NCI-H524 (cell line): ENCODE data around the gene MALT1.
"Not testable (repeated sequence)": the region's sequence is repeated elsewhere in the genome, so short reads cannot be mapped to it uniquely, and the experiment has no call there.

ENCODE experiments used
- DNase-seq, 2 experiments: peaks; one replicate each; lab custom pipeline; 2025; lab: John Stamatoyannopoulos, UW

Gene MALT1

DNA sequence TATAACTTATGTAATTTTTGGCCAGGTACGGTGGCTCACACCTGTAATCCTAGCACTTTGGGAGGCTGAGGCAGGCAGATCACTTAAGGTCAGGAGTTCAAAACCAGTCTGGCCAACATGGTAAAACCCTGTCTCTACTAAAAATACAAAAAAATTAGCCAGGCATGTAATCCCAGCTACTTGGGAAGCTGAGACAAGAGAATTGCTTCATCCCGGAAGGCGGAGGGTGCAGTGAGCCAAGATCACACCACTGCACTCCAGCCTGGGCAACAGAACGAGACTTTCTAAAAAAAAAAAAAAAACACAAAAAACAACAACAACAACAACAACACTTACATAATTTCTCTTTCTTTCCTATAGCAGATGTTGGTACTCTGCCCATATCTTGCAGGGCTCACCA is 105.3 kb downstream of the MALT1 start:
- not testable (repeated sequence) for DNase-seq

DNA sequence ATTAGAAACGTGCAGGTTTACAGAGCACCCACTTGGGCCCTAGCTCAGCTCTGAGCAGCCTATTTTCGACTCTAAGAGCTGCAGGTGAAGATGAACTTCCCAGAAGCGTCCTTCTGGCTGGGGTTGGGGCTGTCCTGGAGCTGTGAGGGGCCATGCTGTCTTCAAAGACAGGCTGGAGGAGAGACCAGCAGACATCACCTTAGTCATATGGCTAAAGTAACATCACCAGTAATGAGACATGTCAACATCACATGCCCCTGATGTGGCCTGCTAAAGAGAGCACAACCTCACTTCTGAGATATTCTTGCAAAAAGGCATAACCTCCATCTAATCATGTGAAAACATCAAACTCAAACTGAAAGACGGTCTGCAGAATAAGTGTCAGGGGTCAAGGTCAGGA is 106.2 kb downstream of the MALT1 start:
- DNase-seq, result no peak

DNA sequence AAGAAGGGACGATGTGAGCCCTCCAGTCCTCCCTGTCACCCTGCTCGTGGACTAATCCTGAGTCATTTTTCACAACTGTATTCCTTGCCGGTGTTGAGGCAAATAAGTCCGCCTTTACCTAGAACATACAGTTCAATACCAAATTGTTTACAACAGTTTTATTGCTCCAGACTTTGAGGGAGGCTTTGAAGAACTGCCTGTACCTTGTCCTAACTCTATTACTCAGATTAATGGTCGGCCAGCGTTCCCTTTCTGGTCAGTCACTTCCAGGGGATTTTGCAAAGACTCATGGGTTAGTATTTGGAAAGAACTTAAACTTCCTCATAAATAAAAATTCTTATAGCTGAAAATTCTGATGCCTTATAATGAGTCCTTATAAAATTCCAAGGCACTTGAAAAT is 108.3 kb downstream of the MALT1 start:
- DNase-seq, result no peak

DNA sequence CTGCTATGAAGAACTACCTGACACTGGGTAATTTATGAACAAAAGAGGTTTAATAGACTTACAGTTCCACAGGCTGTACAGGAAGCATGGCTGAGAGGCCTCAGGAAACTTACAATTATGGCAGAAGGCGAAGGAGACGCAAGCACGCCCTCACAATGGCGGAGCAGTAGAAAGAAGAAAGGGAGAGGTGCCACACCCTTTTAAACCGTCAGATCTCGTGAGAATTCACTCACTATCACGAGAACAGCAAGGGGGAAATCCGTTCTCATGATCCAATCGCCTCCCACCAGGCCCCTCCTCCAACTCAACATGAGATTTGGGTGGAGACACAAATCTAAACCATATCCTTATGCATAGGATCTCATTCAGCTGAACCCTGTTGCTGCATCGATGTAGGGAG is 108.8 kb downstream of the MALT1 start:
- DNase-seq, result no peak

DNA sequence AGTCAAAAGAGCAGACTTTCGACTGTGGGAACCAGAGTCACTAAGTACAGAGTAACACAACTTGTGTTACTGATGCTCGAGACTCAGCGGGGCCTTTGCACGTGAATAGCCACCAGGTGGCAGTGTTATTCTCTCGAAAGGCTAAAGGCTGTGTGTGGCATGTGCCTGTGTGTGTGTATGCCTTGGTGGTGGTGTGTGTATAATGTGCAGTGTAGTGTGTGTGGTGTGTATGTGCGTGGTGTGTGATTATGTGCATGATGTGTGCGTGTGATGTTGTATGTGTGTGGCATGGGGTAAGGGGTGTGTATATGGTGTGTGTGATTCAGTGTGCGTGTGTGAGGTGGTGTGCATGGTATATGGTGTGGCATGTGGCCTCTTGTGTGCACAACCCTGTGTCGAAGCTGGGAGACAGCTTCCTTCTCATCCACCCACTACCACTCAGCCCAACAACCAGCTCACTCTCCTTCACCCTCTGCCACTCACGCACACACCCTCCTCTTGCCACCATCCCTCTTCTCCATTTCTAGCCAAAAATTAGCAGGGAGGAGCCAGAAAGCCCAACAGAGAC is 110.4 kb downstream of the MALT1 start:
- peak; percentile 71 to 81 for DNase-seq

DNA sequence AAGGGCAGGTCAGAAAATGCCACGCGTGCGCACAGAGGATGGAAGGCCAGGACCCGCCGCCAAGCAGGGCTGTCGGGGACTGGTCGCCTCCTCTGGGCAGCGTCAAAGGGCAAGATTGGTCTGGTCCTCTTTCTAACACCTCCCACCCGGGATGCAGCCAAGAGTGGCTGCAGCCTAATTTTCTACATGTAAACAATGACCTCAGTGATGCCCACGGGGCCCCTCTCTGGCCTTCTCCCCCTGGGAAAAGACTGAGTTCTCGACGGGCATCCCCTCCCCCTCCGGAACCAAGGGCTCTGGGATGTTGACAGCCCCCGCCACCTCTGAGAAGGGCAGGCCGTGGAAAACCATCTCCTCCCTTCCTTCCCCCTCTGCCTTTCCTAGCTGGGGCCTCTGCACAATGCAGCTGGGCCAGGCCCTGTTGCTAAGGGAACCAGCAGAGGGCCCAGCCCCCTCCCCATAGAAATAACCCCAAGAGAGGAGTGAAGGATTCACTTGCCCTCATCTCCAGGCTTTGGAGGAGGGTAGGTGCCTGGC is 113.4 kb downstream of the MALT1 start:
- DNase-seq, result peak in 1 of 2 experiments; percentile 31

DNA sequence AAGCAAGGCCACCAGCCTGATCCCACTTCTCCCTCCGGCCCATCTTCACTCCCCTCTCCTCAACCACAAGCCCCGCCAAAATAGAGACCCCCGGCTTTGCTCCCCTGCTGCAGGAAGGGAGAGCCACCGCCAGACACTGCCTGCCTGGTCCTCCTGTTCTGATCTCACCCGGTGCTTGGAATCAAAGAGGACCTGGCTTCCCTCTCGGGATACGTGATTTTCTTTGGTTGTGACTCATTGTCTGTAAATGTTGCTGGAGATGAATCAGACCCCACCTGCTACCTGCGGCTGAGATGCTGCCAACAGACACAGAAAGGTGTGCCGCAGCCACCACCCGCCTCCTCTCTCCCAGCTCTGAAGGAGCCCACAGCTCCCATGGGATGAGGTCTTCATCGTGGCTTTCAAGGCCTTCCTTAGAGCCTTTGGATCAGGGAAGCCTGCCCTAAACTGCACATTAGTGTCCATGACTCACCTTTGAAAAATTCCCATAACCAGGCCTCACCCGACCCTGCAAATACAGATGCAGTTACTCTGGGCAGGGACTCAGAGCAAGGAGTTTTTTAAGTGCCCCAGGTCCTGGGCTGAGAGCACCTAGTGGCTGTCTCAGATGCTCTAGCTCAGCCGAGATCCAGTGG is 114.0 kb downstream of the MALT1 start:
- DNase-seq, result no peak

DNA sequence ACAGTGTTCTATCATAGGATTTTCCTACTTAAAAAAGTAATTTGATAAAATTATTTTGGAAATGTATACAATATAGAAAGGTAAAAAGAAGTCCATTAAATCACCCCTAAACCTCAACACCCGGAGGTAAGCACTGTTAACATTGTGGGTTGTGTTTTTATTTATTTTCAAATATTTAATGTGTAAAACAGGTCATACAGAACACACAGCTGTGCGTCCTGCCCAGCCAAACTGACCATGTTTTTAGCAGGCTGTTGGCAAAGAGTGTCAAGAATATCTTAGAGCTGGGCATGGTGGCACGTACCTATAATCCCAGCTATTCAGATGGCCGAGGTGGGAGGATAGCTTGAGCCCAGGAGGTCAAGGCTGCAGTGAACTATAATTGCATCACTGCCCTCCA is 114.6 kb downstream of the MALT1 start:
- no peak for DNase-seq

DNA sequence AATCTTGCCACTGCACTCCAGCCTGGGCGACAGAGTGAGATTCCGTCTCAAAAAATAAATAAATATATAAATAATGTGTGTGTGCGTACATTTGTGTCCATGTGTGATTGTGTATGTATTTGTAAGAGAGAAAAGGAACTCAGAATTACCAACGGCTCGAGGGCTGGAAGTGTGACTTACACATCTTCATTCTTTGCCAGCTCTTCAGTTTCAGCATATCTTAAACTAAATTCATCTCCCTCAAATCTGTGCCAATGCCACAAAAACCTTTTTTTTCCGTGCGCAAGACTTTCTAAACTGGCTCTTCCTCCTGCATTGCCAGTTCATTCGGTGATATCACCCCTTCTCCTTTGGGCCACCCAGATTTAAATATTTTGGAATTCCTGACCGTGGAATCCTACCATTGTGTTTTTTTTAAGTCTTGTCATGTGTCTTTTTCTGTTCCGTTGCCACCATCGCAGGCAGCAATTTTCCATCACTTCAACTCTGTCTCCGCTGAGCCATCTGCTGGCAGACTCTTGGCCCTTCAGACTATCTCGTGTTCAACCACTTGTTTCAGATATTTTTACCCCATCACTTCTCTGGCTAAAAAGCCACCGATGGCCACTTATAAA is 116.4 kb downstream of the MALT1 start:
- DNase-seq, result peak in 1 of 2 experiments; percentile 68

DNA sequence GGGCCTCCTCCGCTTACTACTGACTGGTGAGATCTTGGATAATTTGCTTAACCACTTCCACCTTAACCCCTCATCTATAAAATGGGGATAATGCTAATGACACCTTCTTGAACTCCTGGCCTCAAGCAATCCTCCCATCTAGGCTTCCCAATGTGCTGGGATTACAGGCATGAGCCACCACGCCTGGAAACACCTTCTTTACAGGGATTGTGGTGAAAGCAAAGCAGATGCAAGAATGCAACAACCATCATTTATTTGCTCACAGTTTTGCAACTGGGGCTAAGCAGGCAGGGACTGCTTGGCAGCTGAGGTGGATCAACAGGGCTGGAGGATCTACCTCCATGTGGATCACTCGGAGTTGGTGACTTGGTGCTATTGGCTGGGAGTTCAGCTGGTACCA is 117.2 kb downstream of the MALT1 start:
- DNase-seq, result no peak

DNA sequence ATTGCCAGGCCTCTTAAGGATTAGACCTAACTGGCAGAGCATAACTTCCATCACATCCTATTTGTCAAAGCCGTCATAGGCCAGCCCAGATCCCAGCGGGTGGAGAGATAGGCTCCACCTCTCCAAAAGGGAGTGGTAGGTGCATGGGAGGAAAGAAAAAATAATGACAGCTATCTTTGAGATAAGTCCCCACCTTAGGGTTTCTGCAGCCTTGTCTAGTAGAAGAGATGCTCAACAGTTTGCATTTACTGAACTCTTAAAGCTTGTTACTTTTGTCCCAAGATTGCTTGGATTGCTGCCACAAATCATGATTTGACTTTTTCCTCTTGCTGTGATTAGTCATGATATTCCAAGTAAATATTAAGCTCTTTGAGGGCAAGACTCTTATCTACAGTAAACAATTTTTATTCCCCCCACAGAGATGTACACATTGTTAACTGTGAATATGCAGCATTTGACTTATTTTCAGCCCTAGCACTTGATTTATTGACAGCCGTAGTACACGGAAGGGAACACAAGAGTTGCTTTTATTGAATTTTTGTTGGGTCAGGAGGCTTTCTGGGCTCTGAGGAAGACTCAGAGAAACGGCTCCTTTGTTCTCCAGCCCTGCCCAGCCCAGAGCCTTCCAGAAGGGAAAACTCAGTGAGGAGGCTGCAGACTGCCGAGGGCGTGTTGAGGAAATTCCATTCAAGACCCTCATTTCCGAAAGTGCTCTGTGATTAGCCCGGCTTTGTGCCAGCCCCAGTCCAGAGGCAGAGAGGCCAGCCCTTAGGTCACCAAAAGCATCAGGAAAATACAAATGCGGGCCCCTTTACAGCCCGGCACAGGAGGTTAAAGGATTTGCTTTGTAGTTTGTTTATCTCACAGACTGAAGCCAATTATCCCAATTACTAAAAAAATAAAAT is 118.0 kb downstream of the MALT1 start:
- no peak for DNase-seq

DNA sequence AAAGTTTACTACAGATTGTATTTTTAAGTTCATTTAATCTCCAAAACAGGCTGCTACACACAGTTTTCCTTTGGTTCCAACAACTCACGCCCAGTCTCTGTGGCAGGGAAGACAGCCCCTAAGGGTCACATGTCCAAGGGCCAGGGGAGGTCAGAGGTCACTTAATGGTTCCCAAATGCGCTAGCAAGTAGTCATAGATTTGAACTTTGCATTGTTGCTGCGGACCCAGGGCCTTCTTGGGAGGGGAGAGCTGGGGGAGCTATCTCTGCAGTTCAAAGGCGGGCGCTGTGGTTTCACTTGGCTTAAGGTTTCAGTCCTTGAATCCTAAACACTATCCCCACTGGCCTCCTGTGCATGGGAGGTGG is 118.6 kb downstream of the MALT1 start:
- DNase-seq, result no peak

DNA sequence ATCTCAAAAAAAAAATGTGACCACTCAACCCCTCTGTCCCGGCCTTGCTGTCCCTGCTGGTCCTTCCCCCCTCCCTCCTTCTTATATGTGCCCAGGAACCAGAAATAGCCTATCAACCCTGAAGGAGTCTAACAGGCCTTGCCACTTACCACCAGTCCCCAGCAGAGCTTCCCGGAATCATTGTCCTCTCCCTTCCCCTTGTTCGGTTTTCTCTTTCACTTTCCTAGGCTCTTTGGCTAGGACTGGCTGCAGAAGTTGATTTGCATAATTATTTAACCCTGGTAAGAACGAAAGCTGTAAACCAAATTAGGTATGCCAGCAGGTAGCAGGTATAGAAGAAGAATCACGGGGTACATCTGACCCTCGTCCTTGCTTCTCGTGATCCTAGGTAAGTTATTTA is 120.8 kb downstream of the MALT1 start:
- no peak for DNase-seq

DNA sequence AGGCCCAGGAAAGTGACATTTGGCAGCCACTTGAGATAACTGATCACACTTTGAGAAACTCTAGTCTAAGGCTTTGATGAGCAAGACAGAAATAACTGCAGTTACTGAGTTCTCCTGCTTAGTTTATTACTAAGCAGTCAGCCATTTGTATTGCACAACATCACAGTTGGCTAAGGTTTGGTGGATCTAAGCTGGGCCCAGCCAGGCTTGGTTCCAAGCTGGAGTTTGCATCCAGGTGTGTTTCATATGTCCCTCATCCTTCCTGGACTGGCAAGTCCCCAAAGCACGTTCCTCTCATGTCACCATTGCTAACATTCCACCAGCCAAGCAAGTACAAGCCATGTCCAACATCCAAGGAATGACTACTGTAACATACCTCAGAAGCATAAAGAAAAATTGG is 122.1 kb downstream of the MALT1 start:
- peak in 1 of 2 experiments; percentile 12 for DNase-seq

DNA sequence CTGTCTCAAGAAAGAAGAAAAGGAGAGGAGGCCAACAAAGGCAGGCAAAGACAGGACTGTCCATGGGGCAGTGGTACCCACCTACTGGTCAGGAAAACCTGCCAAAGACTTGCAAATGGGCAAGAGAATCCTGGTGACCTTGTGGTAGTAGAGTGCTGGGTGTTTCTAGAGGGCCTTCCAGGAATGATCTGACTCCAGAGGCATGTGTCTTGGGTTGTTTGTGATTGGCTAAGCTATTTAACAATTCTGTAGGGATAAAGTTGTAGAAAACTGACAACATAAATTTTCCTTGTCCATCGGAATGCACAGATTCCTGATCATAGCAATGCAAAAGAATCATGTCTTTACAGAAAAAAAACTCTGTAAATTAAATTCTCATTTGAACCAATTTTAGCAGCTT is 125.0 kb downstream of the MALT1 start:
- DNase-seq, result no peak

DNA sequence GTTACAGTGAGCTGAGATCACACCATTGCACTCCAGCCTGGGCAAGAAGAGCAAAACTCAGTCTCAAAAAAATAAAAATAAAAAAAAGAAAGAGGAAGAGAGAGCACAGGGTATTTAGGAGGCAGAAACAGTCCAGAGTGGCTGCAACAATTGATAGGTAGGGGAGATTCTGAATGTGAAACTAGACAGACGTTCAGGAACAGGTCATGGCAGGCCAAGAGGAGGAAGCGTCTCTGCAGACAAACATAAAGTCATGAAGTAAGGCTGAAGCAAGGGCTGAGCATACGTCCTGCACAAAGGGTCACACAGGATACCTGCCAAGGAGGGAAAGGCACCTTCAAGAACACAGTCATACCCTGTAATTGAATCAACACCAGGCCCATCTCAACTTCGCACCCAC is 129.3 kb downstream of the MALT1 start:
- no peak for DNase-seq

DNA sequence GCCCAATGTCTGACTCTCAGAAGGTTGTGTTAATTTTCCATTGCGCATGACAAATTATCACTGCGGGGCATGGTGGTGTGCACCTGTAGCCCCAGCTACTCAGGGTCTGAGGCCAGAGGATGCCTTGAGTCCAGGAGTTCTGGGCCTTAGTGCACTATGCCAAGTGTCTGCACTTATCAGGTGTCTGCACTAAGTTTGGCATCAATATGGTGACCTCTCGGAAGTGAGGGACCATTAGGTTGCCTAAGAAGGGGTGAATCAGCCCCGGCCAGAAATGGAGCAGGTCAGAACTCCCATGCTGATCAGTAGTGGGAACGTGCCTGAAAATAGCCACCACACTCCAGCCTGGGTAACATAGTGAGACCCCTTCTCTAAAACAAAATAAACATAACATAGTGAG is 131.7 kb downstream of the MALT1 start:
- no peak for DNase-seq

DNA sequence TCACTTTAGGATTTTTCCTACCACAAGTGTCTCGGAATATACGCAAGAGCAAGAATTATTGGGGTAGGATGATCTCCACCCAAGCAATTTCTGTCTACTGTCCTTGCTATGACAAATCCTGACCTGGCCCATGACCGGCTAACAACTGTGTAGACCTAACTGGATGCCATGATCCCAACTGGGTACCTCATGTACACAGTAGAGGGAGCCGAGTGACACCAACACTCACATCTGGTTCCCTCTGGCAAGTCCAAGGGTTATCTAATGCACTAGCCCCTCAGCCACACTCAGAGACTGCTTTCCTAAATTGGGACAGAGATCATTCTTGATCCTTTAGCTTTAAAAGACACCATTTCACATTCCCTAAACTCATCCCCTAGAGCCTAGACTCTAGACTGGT is 132.7 kb downstream of the MALT1 start:
- peak in 1 of 2 experiments; percentile 10 for DNase-seq
